Measurements from ENCODE around the gene ASXL3. TPM values are rescaled to one million over a fixed set of nuclear protein-coding genes. Genes with fewer than 3 reads are reported as not detected.

The ASXL3 gene
- total and polyA plus RNA-seq, 4 donors, result 0.19 to 1.3 (median 0.39) TPM

GRCh38 chr18:33677891-33678290 lies 99.9 kb downstream of the ASXL3 start:
- Histone ChIP-seq H3K9me3 (ENCODE audit: control insufficient read depth in 4 of 4, low read length in 3 of 4) (no peaks in the 10 kb centered on the region), H3K9ac (ENCODE audit: low read depth in 1 of 2, low read length in 2 of 2) (no peak overlapping the region), H3K4me3 (ENCODE audit: low read depth in 1 of 3, low read length in 3 of 3) (no peak overlapping the region), H3K4me1 (ENCODE audit: control insufficient read depth in 4 of 4, insufficient read depth in 4 of 4, low read length in 3 of 4) (no peaks in the 10 kb centered on the region), H3K36me3 (ENCODE audit: control insufficient read depth in 4 of 4, insufficient read depth in 3 of 4, low read depth in 1 of 4, low read length in 3 of 4) (peaks cover 0 to 3% (median 0%) of the 10 kb centered on the region in 4 donors), H3K27me3 (ENCODE audit: control insufficient read depth in 4 of 4, insufficient read depth in 4 of 4, low read length in 3 of 4) (no peaks in the 10 kb centered on the region), H3K27ac (ENCODE audit: low read depth in 1 of 2, low read length in 2 of 2) (no peak overlapping the region)
- 95% methylated on average over 2 of the region's 2 CpGs for WGBS
- TF ChIP-seq HNF4A (conservative IDR thresholded peaks at IDR 0.05) (no peak), ZBTB33 (IDR thresholded peaks at IDR 0.05) (no peak), RAD21 (IDR thresholded peaks at IDR 0.05) (no peak), FOXA2 (IDR thresholded peaks at IDR 0.05) (no peak), HNF4G (IDR thresholded peaks at IDR 0.05) (no peak), EGR1 (IDR thresholded peaks at IDR 0.05; ENCODE audit: low read depth in 2 of 2) (no peak), JUND (IDR thresholded peaks at IDR 0.05) (no peak), YY1 (IDR thresholded peaks at IDR 0.05) (no peak)
- TF ChIP-seq, protein P1, sequence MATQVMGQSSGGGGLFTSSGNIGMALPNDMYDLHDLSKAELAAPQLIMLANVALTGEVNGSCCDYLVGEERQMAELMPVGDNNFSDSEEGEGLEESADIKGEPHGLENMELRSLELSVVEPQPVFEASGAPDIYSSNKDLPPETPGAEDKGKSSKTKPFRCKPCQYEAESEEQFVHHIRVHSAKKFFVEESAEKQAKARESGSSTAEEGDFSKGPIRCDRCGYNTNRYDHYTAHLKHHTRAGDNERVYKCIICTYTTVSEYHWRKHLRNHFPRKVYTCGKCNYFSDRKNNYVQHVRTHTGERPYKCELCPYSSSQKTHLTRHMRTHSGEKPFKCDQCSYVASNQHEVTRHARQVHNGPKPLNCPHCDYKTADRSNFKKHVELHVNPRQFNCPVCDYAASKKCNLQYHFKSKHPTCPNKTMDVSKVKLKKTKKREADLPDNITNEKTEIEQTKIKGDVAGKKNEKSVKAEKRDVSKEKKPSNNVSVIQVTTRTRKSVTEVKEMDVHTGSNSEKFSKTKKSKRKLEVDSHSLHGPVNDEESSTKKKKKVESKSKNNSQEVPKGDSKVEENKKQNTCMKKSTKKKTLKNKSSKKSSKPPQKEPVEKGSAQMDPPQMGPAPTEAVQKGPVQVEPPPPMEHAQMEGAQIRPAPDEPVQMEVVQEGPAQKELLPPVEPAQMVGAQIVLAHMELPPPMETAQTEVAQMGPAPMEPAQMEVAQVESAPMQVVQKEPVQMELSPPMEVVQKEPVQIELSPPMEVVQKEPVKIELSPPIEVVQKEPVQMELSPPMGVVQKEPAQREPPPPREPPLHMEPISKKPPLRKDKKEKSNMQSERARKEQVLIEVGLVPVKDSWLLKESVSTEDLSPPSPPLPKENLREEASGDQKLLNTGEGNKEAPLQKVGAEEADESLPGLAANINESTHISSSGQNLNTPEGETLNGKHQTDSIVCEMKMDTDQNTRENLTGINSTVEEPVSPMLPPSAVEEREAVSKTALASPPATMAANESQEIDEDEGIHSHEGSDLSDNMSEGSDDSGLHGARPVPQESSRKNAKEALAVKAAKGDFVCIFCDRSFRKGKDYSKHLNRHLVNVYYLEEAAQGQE (IDR thresholded peaks at IDR 0.05), result no peak
- DNase-seq (ENCODE audit: low spot score), result no peak

GRCh38 chr18:33682436-33682835 lies 104.4 kb downstream of the ASXL3 start:
- Histone ChIP-seq H3K36me3 (ENCODE audit: control insufficient read depth in 4 of 4, insufficient read depth in 3 of 4, low read depth in 1 of 4, low read length in 3 of 4) (no peaks in the 10 kb centered on the region), H3K27ac (ENCODE audit: low read depth in 1 of 2, low read length in 2 of 2) (no peak overlapping the region), H3K4me1 (ENCODE audit: control insufficient read depth in 4 of 4, insufficient read depth in 4 of 4, low read length in 3 of 4) (no peaks in the 10 kb centered on the region), H3K4me3 (ENCODE audit: low read depth in 1 of 3, low read length in 3 of 3) (no peak overlapping the region), H3K9me3 (ENCODE audit: control insufficient read depth in 4 of 4, low read length in 3 of 4) (no peaks in the 10 kb centered on the region), H3K9ac (ENCODE audit: low read depth in 1 of 2, low read length in 2 of 2) (no peak overlapping the region), H3K27me3 (ENCODE audit: control insufficient read depth in 4 of 4, insufficient read depth in 4 of 4, low read length in 3 of 4) (no peaks in the 10 kb centered on the region)
- 96% methylated on average over 6 of the region's 6 CpGs for WGBS
- no peak for TF ChIP-seq NR2F2 (IDR thresholded peaks at IDR 0.05)
- no peak for TF ChIP-seq HNF4A (conservative IDR thresholded peaks at IDR 0.05)
- no peak for TF ChIP-seq RAD21 (IDR thresholded peaks at IDR 0.05)
- no peak for TF ChIP-seq EGR1 (IDR thresholded peaks at IDR 0.05; ENCODE audit: low read depth in 2 of 2)
- TF ChIP-seq, protein P1 (IDR thresholded peaks at IDR 0.05), result no peak
- TF ChIP-seq FOXA1 (IDR thresholded peaks at IDR 0.05), result no peak
- no peak for TF ChIP-seq ZBTB33 (IDR thresholded peaks at IDR 0.05)
- no peak for TF ChIP-seq TAF1 (conservative IDR thresholded peaks at IDR 0.05)
- TF ChIP-seq GABPA (IDR thresholded peaks at IDR 0.05 in 1 of 2, conservative IDR thresholded peaks at IDR 0.05 in 1 of 2), result no peak
- TF ChIP-seq YY1 (IDR thresholded peaks at IDR 0.05), result no peak
- TF ChIP-seq, protein P2, sequence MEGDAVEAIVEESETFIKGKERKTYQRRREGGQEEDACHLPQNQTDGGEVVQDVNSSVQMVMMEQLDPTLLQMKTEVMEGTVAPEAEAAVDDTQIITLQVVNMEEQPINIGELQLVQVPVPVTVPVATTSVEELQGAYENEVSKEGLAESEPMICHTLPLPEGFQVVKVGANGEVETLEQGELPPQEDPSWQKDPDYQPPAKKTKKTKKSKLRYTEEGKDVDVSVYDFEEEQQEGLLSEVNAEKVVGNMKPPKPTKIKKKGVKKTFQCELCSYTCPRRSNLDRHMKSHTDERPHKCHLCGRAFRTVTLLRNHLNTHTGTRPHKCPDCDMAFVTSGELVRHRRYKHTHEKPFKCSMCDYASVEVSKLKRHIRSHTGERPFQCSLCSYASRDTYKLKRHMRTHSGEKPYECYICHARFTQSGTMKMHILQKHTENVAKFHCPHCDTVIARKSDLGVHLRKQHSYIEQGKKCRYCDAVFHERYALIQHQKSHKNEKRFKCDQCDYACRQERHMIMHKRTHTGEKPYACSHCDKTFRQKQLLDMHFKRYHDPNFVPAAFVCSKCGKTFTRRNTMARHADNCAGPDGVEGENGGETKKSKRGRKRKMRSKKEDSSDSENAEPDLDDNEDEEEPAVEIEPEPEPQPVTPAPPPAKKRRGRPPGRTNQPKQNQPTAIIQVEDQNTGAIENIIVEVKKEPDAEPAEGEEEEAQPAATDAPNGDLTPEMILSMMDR (IDR thresholded peaks at IDR 0.05; ENCODE audit: low read depth, low read length, missing input control), result no peak
- DNase-seq (ENCODE audit: low spot score), result no peak

Data from liver (tissue), 9 donors.